Coronary artery (tissue), 2 donors: Measurements from ENCODE around the gene KRTAP12-3.

ENCODE experiments used
- DNase-seq: peaks from one replicate; pipeline ENCODE4 v3.0.0-alpha.2; 2017; ENCODE audit warnings: low spot score
- H3K27ac ChIP-seq, 2 donors: fragments of 200-600 bp; sonication (generic); one replicate each; pipeline ENCODE4 v1.5.1; 2016 to 2019
- H3K4me3 ChIP-seq: fragments of 200-600 bp; sonication (generic); 2 replicates; pipeline ENCODE4 v1.5.1; 2016; ENCODE audit warnings: mild to moderate bottlenecking, moderate library complexity
- TF ChIP-seq, protein P1 (sequence below): fragments of 200-600 bp; sonication (generic); IDR thresholded peaks from one replicate; pipeline ENCODE4 v1.5.1; 2019; ENCODE audit warnings: antibody characterized with exemption

KRTAP12-3 gene

DNA sequence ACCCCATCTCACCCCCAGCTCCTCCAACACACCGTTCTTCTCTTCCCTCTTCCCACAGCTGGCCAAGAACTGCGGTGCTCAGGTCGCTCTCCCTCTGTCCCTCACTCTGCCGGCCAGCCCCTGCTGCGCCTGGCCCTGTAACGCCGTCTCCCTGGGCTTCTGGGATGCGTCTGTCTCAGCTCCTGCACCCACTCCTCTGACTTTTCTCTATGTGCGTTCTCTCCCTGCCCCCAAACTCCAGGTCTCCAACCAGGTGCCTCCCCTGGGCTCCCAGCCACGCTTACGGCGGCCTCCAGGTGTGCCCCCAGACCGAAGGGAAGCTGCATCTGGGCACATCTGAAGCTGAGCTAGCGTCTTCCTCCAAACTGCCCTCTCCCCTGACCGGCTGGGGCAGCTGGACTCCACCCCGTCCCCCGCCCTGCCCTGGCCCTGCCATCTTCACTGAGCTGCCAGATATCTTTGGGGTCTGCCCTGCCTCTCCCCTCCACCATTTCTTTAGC lies 41.8 kb downstream of the KRTAP12-3 start:
- TF ChIP-seq, protein P1, sequence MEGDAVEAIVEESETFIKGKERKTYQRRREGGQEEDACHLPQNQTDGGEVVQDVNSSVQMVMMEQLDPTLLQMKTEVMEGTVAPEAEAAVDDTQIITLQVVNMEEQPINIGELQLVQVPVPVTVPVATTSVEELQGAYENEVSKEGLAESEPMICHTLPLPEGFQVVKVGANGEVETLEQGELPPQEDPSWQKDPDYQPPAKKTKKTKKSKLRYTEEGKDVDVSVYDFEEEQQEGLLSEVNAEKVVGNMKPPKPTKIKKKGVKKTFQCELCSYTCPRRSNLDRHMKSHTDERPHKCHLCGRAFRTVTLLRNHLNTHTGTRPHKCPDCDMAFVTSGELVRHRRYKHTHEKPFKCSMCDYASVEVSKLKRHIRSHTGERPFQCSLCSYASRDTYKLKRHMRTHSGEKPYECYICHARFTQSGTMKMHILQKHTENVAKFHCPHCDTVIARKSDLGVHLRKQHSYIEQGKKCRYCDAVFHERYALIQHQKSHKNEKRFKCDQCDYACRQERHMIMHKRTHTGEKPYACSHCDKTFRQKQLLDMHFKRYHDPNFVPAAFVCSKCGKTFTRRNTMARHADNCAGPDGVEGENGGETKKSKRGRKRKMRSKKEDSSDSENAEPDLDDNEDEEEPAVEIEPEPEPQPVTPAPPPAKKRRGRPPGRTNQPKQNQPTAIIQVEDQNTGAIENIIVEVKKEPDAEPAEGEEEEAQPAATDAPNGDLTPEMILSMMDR, result no peak
- no peak overlapping the region for H3K4me3 ChIP-seq
- no peak for DNase-seq

DNA sequence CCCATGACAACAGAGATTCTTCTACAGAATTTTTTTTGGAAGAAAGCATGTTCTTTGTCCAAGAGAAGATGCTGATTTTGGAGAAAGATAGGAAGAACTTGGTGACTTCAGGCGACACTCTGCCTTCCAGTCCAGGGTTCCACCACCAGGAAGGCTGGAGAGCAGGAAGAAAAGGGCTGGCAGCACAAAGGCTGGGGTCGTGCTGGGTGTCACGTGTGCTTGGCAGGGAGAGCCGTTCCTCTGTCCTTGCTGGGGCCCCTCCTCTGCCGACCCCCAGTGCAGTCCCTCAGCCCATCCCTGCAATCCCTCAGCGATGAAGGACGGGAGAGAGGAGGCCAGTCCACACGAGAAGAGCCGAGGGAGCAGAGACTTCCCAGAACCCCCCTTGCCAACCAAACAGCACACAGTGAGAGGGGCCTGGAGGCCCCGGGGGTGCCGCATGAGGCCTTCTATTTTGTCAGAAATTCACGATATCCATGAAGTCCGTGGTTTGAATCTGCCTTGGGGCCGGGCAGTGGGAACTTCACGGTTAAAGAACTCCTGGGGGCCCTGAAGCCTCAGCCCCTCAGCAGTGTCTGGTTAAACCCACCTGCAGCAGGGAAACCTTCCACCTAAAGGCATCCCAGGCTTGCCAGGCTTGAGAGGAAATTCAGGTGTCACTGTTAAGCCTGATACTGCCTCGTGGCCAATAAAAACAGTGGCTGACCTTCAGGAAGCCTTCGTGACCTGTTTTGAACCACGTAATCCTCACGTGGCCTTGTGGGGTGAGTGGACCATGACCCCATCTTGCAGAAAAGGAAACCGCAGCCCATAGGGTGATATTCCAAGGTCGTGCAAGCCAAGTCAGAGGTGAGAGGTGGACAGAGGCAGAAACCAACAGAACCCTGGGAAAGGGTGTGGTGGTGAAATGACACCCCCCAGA lies 42.6 kb downstream of the KRTAP12-3 start:
- TF ChIP-seq, protein P1, result no peak
- H3K4me3 ChIP-seq, result no peak overlapping the region
- H3K27ac ChIP-seq, result no peak overlapping the region
- DNase-seq, result peak; percentile 47

More for the DNA sequence above, 41.8 kb downstream of the KRTAP12-3 start:
- no peak overlapping the region for H3K27ac ChIP-seq

DNA sequence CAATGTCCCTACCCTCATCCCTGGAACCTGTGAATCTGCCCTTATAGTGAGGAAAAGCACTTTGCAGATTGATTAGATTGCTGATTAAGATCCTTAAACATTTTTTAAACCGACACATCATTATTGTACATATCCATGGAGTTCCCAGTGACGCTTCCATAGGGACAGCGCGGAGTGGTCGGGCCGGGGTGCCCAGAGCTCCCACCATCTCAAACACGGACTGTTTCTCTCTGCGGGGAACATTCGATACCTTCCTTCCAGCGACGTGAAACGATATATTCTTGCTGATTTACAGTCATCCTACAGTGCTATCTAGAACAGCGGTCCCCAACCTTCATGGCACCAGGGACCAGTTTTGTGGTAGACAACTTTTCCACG lies 43.3 kb downstream of the KRTAP12-3 start:
- TF ChIP-seq, protein P1, result no peak
- no peak overlapping the region for H3K27ac ChIP-seq
- DNase-seq, result peak; percentile 8
- H3K4me3 ChIP-seq, result no peak overlapping the region

DNA sequence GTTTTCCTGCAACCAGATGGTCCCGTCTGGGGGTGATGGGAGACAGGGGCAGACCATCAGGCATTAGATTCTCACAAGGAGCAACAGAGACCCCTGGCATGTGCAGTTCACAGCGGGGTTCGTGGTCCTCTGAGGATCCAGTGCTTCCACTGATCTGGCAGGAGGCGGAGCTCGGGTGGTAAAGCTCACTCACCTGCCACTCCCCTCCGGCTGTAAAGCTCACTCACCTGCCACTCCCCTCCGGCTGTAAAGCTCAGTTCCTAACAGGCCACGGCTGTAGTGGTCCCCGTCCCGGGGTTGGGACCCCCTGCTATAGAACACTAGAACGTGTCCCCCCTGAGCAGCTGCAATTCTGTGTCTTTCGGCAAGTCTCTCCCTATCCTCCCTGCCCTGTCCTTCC lies 43.8 kb downstream of the KRTAP12-3 start:
- Histone ChIP-seq H3K4me3 (no peak overlapping the region), H3K27ac (no peak overlapping the region)
- peak; percentile 38 for DNase-seq
- TF ChIP-seq, protein P1, result no peak

DNA sequence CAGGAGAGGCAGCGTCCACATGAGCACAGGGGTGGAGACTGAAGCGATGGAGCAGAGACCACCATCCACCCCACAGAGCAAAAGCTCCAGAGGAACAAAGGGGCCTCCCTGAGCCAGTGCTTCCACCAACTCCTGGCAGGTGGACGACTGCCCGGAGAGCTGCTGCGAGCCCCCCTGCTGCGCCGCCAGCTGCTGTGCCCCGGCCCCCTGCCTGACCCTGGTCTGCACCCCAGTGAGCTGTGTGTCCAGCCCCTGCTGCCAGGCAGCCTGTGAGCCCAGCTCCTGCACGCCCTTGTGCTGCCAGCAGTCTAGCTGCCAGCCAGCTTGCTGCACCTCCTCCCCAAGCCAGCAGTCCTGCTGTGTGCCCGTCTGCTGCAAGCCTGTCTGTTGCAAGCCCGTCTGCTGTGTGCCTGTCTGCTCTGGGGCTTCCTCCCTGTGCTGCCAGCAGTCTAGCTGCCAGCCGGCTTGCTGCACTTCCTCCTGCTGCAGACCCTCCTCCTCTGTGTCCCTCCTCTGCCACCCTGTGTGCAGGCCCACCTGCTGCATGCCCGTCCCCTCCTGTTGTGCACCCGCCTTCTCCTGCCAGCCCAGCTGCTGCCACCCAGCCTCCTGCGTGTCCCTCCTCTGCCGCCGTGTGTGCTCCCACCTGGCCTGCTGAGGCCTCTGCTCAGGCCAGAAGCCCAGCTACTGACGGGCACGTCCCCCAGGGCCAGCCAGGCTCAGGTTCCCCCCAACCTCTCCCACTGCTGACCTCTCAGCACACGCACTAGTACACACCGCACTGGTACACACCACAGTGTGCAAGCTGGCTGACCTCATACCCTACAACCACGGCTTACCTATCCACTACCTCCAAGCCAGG lies 44.6 kb downstream of the KRTAP12-3 start:
- no peak overlapping the region for H3K27ac ChIP-seq
- H3K4me3 ChIP-seq, result no peak overlapping the region
- peak; percentile 52 for DNase-seq
- TF ChIP-seq, protein P1, result no peak

DNA sequence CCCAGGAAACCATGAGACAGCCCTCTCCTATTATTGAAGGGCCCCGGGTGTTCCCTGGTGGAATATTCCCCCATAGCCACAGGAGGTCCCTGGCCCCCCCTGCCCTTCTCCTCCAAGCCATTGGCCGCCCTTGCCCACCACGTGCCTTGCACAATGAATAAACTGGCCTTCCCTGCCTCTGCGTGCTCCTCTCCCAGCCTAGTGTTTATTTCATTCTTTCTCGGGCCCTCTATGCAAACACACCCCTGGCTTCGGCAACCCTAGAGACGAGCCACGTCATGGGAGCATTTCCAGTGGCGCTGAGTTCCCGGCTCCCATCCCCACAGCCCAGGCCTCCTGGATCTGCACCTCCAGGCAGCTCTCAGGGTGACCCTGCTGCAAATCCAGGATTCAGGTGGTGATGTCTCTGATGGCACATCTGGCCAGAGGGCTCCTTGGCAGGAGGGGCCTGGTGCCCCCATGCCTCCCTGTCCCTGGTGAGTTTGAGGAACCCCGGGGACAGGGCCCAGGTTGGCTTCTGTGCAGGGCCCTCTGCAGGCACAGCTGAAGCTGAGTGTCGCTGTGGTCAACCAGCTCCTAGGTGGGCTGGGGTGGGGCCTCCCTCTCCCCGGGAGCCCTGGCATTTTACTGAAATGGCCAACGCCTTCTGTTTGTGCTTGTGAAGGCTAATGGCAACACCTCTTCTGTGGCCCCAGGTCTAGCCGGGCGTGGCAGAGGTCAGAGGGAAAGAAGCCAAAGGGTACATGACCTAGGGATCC lies 45.4 kb downstream of the KRTAP12-3 start:
- Histone ChIP-seq H3K4me3 (no peak overlapping the region), H3K27ac (no peak overlapping the region)
- DNase-seq, result peak; percentile 55
- TF ChIP-seq, protein P1, result no peak
